NCI-H1092 treated with DMSO at 0.1 percent for 48 hours (cell line): ENCODE results near the gene PALLD.
"Not testable (repeated sequence)": the region's sequence is repeated elsewhere in the genome, so short reads cannot be mapped to it uniquely, and the experiment has no call there.

Source experiments
- DNase-seq: peaks from one replicate; lab custom pipeline; 2025; lab: John Stamatoyannopoulos, UW

PALLD gene

DNA sequence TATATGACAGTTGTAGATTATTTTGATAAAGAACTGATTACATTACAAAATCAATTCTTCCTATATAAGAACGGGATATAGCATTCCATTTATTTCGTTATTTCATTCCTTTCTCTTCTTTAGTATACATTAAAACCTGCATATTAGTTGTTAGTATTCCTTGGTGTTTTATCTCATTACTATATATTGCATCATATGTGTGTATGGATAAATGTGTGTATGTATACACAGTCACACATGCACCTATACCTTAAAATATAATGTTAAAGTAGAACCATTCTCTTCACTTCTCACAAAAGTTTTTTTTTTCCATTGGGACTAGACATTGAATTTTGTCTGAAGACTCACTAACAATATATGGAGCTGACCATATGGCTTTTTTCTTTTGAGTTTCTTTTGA, 5.3 kb upstream of the PALLD start:
- no peak for DNase-seq

DNA sequence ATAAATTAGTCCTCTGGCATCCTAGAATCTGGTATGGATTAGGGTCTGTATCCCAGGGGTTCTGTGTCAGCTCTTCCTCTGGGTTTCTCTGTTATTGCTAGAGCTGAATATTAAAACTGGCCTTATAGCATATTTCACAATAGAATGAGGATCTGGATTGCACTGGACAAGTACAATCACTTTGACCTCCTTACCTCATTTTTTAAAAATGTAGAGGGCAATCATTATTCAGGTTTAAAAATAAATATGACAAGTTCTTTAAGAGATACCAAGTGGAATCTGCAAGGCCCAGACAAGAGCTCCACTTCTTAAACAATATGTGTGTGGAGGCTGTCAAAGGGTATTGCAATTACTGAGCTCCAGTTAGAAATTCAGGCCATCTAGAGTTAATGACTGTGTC, 1.4 kb downstream of the PALLD start:
- no peak for DNase-seq

- DNase-seq = no peak
Measured at GRCh38 chr4:168499241-168499640, 2.4 kb downstream of the PALLD start.

DNA sequence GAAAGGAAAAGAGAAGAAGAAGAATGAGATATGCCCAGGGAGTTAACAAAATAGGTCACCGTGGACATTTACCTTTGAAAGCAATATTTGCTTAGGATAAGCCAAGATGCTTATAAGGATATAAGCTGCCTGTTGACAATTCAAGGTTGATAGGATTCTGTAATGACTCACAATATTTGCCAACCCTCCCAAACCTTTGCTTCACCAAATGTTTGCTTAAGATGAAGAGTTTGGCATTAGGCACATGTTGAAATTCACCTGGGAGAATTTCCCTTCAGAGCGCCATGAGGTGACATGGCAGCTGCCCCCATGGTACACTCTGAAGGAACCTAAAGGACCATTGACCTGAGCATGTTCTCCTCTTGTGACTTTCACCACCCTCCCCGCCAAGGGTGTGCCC, 4.6 kb downstream of the PALLD start:
- DNase-seq = no peak

- DNase-seq = peak; percentile 4
Measured at GRCh38 chr4:168502861-168503260, 6.0 kb downstream of the PALLD start.

GRCh38 chr4:168503652-168504362, 7.0 kb downstream of the PALLD start:
- no peak for DNase-seq

DNA sequence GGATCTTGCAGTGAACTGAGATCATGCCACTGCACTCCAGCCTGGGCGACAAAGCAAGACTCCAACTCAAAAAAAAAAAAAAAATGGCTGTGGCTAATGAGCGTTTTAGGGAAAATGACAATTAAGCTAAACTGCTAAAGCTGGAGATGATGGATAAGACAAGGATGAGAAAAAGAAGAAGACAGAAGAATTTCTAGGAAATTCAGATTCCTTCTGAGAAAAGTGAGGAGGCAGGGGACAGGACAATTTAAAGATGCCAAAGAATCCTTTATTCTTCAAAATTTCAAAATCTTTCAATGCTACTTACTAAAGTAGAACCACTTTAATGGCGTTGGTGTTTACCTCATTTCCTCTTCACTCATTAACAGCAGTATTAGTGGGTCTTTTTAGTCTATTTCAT, 7.7 kb downstream of the PALLD start:
- no peak for DNase-seq

DNA sequence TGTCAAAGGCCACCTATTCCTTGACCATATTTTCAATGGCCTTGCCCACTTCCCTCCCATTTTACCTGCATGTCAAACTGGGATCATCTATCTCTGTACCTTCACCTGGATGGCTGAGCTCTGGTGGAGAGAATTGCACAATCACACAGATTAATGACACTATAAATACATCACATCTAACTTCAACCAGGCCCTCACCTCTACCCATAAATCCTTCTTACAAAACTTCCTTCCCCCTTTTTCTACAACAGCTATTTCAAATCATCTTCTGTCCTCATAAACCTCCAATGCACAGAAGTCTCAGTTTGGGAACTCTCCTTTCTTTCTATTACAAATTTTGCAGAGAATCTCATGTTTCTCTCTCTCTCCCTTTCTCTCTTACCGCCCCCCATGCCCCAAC, 9.2 kb downstream of the PALLD start:
- DNase-seq = no peak

DNA sequence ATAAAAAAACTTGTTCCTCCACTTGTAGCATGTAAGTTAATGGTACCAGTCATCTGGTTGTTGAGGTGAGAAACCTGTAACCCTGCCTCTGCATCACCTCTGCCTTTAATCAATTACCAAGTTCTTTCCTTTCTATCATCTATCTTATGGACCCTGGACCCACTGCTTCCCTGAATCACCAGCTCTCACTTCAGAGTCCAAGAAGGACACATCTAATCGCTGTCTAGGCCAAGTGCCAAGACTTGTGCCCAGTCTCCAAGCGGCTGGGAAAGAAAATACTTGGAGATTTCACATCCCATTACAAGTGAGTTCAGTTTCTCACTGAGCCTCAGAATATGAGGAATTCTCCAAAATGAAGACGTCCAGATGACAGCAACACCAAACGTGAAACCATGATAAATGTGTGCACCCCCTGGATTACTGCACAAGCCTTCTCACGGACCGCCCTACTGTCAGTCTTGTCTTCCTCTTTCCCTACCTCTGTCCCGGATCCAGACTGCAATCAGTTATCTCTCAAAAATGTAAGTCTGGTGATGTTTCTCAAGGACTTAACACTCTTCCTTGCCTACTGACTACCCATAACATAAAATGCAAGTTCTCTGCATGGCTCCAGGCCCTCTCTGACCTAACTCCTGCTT, 10.4 kb downstream of the PALLD start:
- no peak for DNase-seq

DNA sequence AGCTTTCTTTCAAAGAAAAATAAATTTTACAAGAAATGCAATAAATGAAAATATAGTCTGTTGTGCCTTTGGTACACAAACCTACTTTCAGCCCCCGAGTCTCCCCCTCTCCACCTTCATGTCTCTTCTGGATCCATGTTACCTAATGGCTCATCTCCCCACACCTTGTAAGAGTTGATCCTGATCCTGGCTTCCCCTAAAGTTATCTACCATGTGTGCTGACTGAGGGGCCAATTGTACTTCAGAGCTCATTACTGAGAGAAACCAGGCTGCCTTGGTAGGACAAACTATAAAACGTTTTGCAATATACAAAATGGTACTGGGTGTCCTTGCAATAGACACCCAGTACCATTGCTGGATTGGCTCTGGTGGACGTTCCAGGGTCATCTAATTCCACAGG, 11.8 kb downstream of the PALLD start:
- DNase-seq = no peak

DNA sequence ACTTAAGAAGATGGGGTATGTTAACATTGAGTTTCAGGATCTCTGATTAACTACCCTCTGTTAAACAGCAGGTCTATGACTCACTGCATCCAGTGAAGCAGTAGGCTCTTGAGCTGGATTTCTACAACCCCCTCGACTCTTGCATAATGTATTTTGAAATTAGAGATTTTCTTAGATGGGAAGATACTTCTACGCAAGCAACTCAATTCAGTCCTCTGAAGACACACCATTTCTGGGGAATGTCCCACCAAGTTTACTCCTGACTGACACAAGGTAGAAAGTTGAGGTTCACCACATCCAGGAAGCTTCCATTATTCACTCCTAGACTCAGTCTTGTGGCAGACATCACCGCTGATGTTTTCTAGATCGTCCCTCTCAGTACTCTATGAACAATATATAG, 12.9 kb downstream of the PALLD start:
- no peak for DNase-seq

DNA sequence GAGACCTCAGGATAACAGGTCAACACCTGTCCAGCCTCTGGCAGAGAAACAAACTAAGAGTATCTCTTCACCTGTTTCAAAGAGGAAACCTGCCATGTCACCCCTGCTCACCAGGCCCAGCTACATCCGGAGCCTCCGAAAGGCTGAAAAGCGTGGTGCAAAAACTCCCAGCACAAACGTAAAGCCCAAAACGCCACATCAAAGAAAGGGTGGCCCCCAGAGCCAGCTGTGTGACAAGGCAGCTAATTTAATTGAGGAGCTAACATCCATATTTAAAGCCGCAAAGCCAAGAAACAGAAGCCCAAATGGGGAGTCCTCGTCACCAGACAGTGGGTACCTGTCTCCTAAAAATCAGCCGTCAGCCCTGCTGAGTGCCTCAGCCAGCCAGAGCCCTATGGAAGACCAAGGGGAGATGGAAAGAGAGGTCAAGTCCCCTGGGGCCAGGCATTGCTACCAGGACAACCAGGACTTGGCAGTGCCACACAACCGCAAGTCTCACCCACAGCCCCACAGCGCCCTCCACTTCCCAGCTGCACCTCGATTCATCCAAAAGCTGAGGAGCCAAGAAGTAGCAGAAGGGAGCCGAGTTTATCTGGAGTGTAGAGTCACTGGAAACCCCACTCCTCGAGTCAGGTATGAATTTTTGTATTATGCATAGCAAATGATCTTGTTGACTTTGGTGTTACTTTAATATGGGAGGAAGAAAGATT, 15.1 kb downstream of the PALLD start:
- no peak for DNase-seq

- DNase-seq = not testable (repeated sequence)
Measured at GRCh38 chr4:168513826-168514225, 17.0 kb downstream of the PALLD start.

DNA sequence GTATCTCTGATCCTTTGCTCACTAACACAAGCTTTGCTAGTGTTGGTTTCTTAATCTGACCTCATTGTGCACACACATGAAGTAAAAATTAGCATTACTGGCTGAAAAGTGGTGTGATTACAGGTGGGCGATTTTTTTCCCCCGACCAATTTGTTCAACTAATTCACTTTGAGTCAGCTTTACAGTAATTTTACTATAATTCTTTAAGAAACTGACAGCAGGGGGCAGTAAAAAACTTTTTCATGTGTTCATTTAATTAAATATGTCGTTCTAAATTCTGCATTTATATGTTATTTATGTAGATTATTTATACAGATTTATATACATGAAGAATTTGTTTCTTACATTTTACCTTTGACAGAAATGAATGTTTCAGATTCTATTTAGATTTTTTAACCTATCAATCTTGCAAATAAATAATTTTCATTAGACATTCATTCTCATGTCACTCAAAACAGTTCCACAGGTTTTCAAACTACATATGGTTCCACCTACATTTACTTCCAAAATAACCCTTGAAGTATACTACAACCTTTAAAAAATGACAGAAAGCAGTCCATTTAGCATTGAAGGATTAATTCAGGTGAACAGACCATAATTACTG, 17.5 kb downstream of the PALLD start:
- DNase-seq = peak; percentile 41

- peak; percentile 96 for DNase-seq
Measured at GRCh38 chr4:168515222-168516011, 18.6 kb downstream of the PALLD start.

DNA sequence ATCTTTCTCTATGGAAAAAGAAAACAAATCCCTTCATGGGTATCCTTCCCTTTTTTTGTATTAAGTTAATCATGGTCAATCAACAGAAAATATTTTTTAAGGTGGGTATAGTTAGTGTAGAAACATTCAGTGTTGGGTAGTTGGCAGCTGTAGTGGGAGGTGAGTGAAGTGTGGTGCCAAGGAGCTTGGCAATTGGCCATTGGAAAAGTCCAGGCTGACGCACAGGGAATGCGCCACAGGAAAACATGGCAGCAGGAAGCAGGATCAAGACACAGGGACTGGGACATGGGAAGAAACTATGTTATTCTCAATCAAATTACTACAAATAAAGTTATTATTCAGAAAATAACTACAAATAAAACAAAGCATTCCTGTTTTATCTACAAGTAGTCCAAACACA, 20.0 kb downstream of the PALLD start:
- peak; percentile 29 for DNase-seq

- no peak for DNase-seq
Measured at GRCh38 chr4:168519576-168519975, 22.7 kb downstream of the PALLD start.

GRCh38 chr4:168521721-168522120, 24.9 kb downstream of the PALLD start:
- DNase-seq = no peak

DNA sequence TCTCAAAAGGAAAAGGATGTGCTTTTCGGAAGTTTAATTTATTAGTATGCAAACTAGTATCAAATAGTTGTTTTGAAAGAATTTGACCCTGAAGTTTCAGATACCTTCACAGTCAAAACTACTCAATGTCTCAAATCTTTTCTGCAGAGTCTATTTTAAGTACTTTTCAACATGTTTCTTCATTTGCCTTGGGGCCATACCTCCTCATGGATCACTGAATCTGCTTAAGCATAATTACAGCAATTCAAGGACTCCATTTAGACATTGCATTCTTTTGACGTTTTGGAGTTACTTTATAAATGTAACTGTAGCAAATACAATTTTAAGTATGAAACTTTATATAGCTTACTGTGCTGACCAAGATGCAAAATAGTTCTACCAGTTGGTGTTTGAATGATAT, 25.5 kb downstream of the PALLD start:
- DNase-seq = no peak

- no peak for DNase-seq
Measured at GRCh38 chr4:168522829-168523489, 26.1 kb downstream of the PALLD start.

DNA sequence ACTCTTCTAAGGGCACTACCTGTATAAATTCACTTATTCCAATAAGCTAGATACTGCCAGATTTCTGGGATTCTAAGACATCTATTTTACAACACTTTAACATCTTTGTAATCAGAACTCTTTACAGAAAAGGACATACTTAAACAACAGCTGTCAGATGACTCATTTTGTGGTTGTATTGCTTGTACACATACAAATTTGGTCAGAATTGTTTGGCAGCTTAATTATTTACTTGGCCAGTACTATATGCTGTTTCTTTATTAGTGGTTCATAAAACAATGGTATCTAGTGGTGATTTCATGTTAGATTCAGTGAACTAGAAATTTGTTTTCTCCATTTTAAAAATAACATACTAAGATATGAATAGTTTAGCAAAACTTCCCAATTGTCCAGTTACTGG, 27.2 kb downstream of the PALLD start:
- no peak for DNase-seq

GRCh38 chr4:168524897-168525296, 28.0 kb downstream of the PALLD start:
- no peak for DNase-seq
